Ovary (tissue), 3 donors: ENCODE measurements around the gene OR52K1.

Source experiments
- EP300 ChIP-seq: sonication (generic); formaldehyde crosslinking; IDR thresholded peaks from one replicate; pipeline ENCODE4 v1.6.1; 2017; ENCODE audit warnings: antibody characterized with exemption
- TF ChIP-seq, protein P1 (sequence below), 3 donors: fragments of 450-650 bp in 2 of 3; fragments of 200-600 bp in 1 of 3; IDR thresholded peaks; one replicate each; pipeline versions ENCODE4 v1.5.1 to v1.8.0; 2016 to 2022; ENCODE audit warnings: antibody characterized with exemption in 3 of 3, mild to moderate bottlenecking in 1 of 3
- donor health status: DM: no; HTN: no; CAD: no.

DNA sequence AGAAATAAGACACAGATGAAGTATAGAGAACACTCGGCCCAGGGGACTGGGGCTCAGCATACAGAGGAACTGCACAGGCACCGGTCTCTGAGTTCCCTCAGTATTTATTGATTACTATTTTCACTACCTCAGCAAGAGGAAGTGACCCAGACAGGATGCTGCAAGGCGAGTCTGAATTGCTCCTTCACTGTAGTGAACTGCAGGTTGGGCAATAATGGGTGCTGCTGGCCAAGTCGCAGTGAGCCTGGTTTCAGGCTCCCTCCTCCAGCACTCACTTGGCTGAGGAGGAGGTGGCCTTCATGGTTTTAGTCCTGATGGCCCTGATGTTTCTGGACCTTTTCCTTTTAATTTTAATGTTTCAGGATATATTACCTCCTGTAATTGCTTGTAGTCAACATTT is 22.9 kb upstream of the OR52K1 start:
- TF ChIP-seq, protein P1, sequence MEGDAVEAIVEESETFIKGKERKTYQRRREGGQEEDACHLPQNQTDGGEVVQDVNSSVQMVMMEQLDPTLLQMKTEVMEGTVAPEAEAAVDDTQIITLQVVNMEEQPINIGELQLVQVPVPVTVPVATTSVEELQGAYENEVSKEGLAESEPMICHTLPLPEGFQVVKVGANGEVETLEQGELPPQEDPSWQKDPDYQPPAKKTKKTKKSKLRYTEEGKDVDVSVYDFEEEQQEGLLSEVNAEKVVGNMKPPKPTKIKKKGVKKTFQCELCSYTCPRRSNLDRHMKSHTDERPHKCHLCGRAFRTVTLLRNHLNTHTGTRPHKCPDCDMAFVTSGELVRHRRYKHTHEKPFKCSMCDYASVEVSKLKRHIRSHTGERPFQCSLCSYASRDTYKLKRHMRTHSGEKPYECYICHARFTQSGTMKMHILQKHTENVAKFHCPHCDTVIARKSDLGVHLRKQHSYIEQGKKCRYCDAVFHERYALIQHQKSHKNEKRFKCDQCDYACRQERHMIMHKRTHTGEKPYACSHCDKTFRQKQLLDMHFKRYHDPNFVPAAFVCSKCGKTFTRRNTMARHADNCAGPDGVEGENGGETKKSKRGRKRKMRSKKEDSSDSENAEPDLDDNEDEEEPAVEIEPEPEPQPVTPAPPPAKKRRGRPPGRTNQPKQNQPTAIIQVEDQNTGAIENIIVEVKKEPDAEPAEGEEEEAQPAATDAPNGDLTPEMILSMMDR (IDR thresholded peaks at IDR 0.05), result no peak
- no peak for TF ChIP-seq EP300
